GM19099 (cell line): Measurements from ENCODE around the gene ZC2HC1B.
A peak's percentile ranks its signal among the peaks of the same experiment; 100 is the strongest.

Experiments
- POLR2A ChIP-seq: IDR thresholded peaks from 3 replicates; pipeline ENCODE4 v1.6.1; 2011; ENCODE audit warnings: low read depth; ENCODE audit not compliant: insufficient read length; ENCODE audit errors: extremely low read depth

The ZC2HC1B gene, protein sequence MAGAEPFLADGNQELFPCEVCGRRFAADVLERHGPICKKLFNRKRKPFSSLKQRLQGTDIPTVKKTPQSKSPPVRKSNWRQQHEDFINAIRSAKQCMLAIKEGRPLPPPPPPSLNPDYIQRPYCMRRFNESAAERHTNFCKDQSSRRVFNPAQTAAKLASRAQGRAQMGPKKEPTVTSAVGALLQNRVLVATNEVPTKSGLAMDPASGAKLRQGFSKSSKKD

DNA sequence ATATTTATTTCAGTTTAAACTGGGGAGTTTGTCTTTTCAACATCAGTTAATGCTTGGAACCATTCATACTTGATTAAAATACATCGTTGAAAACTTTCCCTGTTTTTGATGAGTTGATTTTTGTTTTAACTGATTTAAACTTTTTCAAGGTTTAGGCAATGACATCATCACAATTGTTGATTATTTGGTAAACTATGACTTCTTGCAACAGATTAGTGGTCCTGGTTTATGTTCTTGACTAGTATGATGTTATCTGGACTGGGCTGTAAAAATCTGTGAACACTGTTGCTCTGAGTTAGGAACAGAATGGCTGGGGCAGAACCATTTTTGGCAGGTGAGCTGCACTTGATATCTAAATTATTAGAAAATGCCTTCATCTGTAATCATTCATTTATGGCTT lies at the start of gene ZC2HC1B:
ZC2HC1B (plus strand) TSS at position 241 of the 400 bp plus-strand sequence; CDS start at position 307, 66 bp downstream.
- TF ChIP-seq POLR2A, result no peak

- no peak for TF ChIP-seq POLR2A
Observed at GRCh38 chr6:143817621-143818020, 46.7 kb upstream of the ZC2HC1B start.

DNA sequence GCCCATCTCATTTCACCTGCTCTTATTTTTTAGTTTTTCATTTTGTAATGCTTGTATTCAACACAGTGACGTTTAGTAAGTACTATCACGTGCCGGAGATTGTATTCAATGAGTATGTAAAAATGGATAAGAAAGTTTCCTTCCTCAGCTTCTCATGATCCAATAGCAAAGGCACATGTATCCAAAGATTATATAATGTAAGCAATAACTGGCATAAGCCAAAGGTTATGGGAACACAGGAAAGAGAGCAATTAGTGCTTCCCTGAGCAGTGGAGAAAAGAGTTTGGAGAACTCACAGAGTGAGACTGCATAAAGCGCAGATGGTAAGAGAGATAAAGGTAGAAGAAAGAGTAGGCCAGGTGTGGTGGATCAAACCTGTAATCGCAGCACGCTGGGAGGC lies 42.9 kb upstream of the ZC2HC1B start:
- no peak for TF ChIP-seq POLR2A

DNA sequence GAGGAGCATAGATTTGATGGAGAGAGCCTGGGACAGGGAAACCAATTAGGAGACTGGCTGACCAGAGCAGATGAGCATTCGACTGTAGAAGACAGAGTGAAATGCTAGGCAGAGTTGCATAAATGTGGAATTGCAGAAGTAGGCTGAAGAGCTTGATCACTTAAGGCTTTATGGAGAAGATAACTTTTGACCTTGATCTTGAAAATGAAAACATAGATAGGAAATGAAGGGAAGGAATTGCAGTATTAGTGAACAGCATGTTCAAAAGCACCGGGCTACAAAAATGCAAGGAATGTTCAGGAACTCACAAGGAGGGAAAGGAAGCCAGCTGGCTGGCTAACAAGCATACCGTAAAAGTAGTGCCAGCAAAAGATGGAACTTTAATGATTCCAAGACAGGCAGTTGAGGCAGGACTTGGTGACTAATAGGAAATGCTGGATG lies 41.7 kb upstream of the ZC2HC1B start:
- TF ChIP-seq POLR2A, result no peak

- no peak for TF ChIP-seq POLR2A
Observed at GRCh38 chr6:143823548-143823947, 40.7 kb upstream of the ZC2HC1B start.

- TF ChIP-seq POLR2A, result no peak
Observed at GRCh38 chr6:143828572-143828971, 35.7 kb upstream of the ZC2HC1B start.

DNA sequence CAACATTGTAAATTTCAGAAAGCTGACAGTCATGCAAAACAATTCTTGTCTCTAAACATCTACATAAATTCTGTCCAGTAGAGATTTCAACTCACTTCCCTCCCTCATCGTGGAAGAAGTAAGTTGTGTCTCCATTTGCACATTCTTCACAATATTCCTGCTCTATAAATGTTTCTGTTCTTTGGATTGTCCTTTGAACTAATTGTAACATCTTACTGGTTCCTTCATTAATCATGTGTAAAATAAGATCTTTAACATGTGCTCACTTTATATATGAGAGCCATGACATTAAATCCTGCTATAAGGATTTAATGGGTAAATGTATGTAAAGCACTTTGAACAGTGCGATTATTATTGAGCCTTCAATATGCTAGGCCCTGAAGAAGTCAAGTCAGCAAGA lies 28.1 kb upstream of the ZC2HC1B start:
- no peak for TF ChIP-seq POLR2A

DNA sequence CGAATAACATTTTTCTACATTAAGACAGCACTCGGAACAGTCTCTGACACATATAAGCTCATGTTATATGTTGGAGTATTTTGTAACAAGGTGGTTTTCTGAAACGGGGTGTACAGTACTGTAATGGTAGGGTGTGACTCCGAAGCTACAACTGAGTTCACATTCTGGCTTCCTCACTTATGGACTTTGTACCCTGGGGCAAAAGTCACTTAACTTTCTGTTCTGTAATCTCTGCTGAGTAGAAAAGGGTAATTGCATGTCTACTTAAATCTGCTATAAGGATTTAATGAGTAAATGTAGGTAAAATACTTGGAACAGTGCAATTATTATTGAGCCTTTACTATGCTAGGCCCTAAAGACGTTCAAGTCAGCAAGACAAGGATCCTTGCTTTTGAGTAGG lies 25.9 kb upstream of the ZC2HC1B start:
- no peak for TF ChIP-seq POLR2A

- no peak for TF ChIP-seq POLR2A
Observed at GRCh38 chr6:143839196-143839595, 25.1 kb upstream of the ZC2HC1B start.

GRCh38 chr6:143840595-143841265 lies 23.5 kb upstream of the ZC2HC1B start:
- no peak for TF ChIP-seq POLR2A

DNA sequence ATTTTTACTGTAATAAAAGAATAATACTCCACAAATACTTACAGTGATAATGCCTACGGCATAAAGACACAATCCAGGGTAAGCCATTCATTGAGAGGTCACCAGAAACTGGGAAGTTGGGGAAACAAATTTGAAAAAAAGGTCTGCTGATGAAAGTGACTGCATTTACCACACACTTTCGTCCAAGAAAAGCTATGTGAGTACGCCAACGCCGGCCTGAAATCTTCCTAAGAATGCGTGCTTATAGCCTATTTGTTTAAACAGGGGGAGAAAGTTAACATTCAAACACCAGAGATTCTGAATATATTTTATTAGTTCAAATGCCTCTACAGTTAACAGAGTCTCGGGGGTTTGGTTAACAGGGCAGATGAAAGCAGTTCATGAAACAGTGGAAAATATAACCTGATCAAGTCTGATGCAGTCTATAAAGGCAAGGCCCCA lies 21.8 kb upstream of the ZC2HC1B start:
- no peak for TF ChIP-seq POLR2A

DNA sequence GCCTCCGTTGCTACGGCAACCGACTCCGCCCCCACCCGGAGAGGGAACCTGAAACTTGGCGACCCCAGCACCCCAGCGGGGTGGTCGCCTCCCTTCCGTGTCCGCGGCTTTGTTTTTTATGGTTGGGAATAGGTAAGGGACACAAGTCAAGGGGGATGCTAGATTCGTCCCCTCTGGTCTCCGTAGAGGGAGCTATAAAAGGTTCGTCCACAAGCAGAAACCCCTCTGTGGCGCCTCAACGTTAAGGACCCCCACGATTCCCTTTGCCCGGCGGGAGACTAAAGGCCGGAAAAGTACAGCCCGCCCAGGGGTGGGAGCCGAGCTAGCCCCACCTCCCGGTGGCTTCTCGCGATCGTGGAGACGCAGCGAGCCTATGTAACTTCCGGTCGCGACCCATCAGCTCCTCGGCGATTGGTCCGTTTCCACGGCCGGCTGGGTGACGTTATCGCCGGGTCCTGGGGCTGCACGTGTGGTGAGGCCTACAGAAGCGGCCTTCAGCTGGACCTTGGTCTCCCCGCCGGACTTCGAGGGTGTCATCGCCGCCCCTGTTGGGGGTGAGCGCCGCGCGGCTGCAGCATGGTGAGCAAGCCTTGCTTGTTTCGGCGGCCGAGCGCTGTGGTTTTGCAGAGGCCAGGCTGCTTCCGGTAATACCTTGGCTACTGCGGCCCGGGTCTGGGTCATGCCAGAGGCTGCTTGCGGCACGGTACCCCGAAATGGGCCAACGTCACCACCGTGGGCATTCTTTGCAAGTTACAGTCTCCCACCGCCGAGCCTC lies 21.2 kb upstream of the ZC2HC1B start, which contains the start of gene LTV1:
LTV1 (plus strand) TSS at position 437 of the 775 bp plus-strand sequence; CDS start at position 577, 140 bp downstream.
- peak; percentile 90 for TF ChIP-seq POLR2A

DNA sequence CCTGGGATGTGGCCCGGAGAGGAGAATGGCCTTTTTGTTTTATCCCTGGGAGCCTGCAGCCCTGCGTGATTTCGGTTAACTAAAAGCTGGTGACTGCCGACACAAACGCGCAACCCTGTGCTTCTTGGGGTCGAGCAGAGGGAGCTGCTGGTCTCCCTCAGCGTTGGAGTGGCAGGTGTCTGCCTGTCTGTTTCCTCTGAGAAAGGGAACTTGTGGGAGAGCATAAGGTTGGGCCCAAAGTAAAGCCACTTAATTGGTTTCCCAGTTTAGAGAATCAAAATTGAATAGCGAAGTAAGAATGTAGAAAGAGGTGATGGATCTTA lies 20.6 kb upstream of the ZC2HC1B start:
- TF ChIP-seq POLR2A, result no peak

DNA sequence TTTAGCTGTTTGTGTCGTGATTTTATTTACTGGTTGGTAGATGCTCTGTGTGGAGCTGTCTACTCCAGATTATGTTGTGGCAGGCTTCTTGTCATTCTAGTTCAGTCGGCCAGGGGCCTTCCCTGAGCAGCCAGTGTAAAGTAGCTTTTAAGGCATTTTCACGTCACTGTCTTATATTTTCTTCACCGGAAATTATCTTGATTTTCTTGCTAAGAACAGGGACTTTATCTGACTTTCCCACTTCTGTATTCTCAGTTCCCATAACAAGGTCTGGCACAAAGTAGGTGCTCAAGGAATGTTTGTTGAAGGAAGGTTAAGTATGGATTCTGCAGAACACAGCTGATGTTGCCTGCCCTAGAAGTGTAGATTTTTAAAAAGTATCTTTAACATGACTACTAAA lies 20.3 kb upstream of the ZC2HC1B start:
- TF ChIP-seq POLR2A, result no peak

DNA sequence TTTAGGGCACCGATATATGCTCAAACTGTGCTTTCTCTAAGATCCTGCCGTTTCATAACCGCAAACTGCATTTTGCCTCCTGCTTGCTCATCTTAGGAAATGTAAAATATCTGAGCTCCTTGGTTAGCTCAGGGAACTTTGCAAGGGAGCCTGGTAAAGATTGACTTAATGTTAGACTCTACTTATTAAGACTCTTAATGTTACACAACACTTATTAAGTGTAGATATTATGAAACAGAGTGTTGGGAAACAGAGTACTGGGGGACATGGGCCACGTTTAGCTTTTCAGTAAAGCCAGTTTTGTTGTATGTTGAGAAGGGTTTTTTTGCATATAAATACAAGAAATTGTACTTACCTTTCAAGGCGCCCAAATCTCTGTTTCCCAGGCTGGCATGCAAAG lies 19.2 kb upstream of the ZC2HC1B start:
- TF ChIP-seq POLR2A, result no peak

DNA sequence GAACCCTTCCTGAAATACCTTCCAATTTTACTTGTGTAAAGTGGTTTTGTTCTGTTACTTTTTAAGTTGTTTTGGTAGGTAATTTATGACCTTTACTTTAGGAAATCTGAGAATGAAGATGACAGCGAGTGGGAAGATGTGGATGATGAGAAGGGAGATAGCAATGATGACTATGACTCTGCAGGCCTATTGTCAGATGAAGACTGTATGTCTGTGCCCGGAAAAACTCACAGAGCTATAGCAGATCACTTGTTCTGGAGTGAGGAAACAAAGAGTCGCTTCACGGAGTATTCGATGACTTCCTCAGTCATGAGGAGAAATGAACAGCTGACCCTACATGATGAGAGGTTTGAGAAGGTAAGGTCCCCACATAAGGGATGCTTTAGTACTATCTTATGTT lies 6.6 kb upstream of the ZC2HC1B start:
- TF ChIP-seq POLR2A, result no peak
